ENCODE measurements around the gene TMEM247.
"Not testable (repeated sequence)": the region's sequence is repeated elsewhere in the genome, so short reads cannot be mapped to it uniquely, and the experiment has no call there.

TMEM247 gene

GRCh38 chr2:46518861-46519260 is 39.5 kb downstream of the TMEM247 start:
- DNase-seq: no peak

GRCh38 chr2:46519265-46519664 is 39.9 kb downstream of the TMEM247 start:
- DNase-seq: no peak

- no peak for DNase-seq
Observed at GRCh38 chr2:46520130-46520711, 40.9 kb downstream of the TMEM247 start.

- DNase-seq: no peak
Observed at GRCh38 chr2:46521215-46521683, 41.9 kb downstream of the TMEM247 start.

- DNase-seq: not testable (repeated sequence)
Observed at GRCh38 chr2:46522385-46522784, 43.0 kb downstream of the TMEM247 start.

- no peak for DNase-seq
Observed at GRCh38 chr2:46525522-46526155, 46.3 kb downstream of the TMEM247 start.

- DNase-seq: no peak
Observed at GRCh38 chr2:46528880-46529279, 49.5 kb downstream of the TMEM247 start.

GRCh38 chr2:46530639-46531038 is 51.3 kb downstream of the TMEM247 start:
- no peak for DNase-seq

- no peak for DNase-seq
Observed at GRCh38 chr2:46531863-46532262, 52.5 kb downstream of the TMEM247 start.
